H1 (cell line): ENCODE measurements around the gene STARD13.

ENCODE experiments used
- ASH2L ChIP-seq: fragments of 200-600, 300-600 bp; sonication (generic); IDR thresholded peaks from one replicate; pipeline ENCODE4 v1.7.1; 2017; ENCODE audit warnings: low read length
- CTCF ChIP-seq, 3 experiments: IDR thresholded peaks; 1 replicate in 2 of 3; 2 replicates in 1 of 3; pipeline versions ENCODE4 v1.5.1 to v1.6.1; 2011; ENCODE audit warnings: low read length in 3 of 3, mild to moderate bottlenecking in 3 of 3, inconsistent platforms in 2 of 3, low read depth in 1 of 3, moderate library complexity in 1 of 3; ENCODE audit not compliant: insufficient read depth in 1 of 3; ENCODE audit errors: control extremely low read depth in 1 of 3
- KDM5A ChIP-seq: fragments of 200-600 bp; IDR thresholded peaks from 2 replicates; pipeline ENCODE4 v1.7.1; 2012; ENCODE audit warnings: mild to moderate bottlenecking, low read length, inconsistent platforms, mixed read lengths
- POLR2A ChIP-seq, 2 experiments: IDR thresholded peaks; 1 replicate in 1 of 2; 2 replicates in 1 of 2; pipeline ENCODE4 v1.6.1; 2011; ENCODE audit warnings: low read depth in 2 of 2, low read length in 2 of 2, mild to moderate bottlenecking in 2 of 2; ENCODE audit errors: control extremely low read depth in 1 of 2
- POLR2AphosphoS5 ChIP-seq: IDR thresholded peaks from 2 replicates; pipeline ENCODE4 v1.6.1; 2011; ENCODE audit warnings: low read depth, low read length
- TAF1 ChIP-seq: IDR thresholded peaks from 2 replicates; pipeline ENCODE4 v1.6.1; 2011; ENCODE audit warnings: mild to moderate bottlenecking, low read depth, low read length

DNA sequence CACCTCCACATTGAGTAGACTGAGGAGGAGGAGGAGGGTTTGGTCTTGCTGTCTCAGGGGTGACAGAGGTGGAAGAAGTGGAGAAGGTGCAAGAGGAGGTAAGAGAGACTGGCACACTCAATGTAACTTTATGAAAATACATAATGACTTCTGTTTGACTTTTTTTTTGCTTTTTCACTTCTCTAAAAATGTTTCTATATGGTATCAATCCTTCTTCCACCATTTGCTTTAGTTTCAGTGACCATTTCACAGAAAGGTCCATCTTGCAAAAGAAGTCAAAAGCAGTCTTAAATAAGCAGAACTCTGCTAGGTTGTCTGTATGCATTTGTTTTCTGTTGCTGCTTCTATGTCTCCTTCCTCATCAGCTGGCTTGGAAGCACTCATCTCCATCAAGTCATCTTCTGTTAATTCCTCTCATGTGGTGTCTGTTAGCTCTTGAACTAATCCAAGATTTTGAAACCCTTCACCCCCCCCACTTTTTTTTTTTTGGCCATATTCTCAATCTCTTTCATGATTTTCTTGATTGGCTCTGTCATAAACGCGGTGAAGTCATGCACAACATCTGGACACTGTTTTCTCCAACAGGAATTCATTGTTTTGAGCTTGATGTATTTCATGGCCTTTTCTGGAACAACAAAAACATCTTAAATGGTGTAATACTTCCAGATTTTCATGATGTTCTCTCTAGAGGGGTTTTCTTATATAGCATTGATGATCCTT is 188.5 kb downstream of the STARD13 start:
- TF ChIP-seq CTCF (IDR thresholded peaks at IDR 0.05; ENCODE audit: control extremely low read depth in 1 of 3, insufficient read depth in 1 of 3, low read depth in 1 of 3, low read length in 3 of 3) (no peak), POLR2AphosphoS5 (no peak), TAF1 (no peak), POLR2A (IDR thresholded peaks at IDR 0.05; ENCODE audit: control extremely low read depth in 1 of 2, low read depth in 2 of 2, low read length in 2 of 2) (no peak), ASH2L (no peak), KDM5A (no peak)
